Colonic mucosa (tissue), 4 donors: ENCODE results near the gene FHIT. TPM values are rescaled to one million over a fixed set of nuclear protein-coding genes. Genes with fewer than 3 reads are reported as not detected.

ENCODE experiments used
- DNase-seq: peaks from one replicate; pipeline ENCODE4 v3.0.0-alpha.2; 2020
- H3K27ac ChIP-seq: fragments of 200-600 bp; one replicate; pipeline ENCODE4 v1.8.0; 2021
- H3K27me3 ChIP-seq: fragments of 200-600 bp; one replicate; pipeline ENCODE4 v1.8.0; 2021
- H3K36me3 ChIP-seq: fragments of 200-600 bp; one replicate; pipeline ENCODE4 v1.8.0; 2021
- H3K4me1 ChIP-seq: fragments of 200-600 bp; one replicate; pipeline ENCODE4 v1.8.0; 2021; ENCODE audit warnings: mild to moderate bottlenecking
- H3K4me3 ChIP-seq: fragments of 200-600 bp; one replicate; pipeline ENCODE4 v1.8.0; 2021
- H3K9ac ChIP-seq, 2 donors: one replicate each; pipeline ENCODE4 v1.7.0; 2013; ENCODE audit warnings: control low read depth in 2 of 2, low read depth in 2 of 2, low read length in 2 of 2
- H3K9me3 ChIP-seq: fragments of 200-600 bp; one replicate; pipeline ENCODE4 v1.8.0; 2021
- intact Hi-C: fragments of 100-400 bp; cut with DNase I; formaldehyde crosslinking; loops from one replicate; pipeline ENCODE4 v1.14.1; 2022
- total RNA-seq, 2 donors: library from RNA; stranded (reverse); fragmentation: NEBNext Ultra II Directional in 1 of 2; extraction: Animal tissue kit (Norgen Biotek cat#: 25700) in 1 of 2; gene quantifications; one replicate each; pipeline ENCODE4 v1.2.1, GENCODE V29; 2021
- TF ChIP-seq, protein P1 (sequence below): fragments of 200-600 bp; IDR thresholded peaks from one replicate; pipeline ENCODE4 v1.8.0; 2022; ENCODE audit warnings: antibody characterized with exemption, mild to moderate bottlenecking
- donor health status: healthy.
- donor health status: DM: no; HTN: no; CAD: no.
- donor health status: DM: no; HTN: no; CAD: no.

The FHIT gene
- total RNA-seq, 2 donors from 2014 or later = 7.7 to 9.4 TPM

DNA sequence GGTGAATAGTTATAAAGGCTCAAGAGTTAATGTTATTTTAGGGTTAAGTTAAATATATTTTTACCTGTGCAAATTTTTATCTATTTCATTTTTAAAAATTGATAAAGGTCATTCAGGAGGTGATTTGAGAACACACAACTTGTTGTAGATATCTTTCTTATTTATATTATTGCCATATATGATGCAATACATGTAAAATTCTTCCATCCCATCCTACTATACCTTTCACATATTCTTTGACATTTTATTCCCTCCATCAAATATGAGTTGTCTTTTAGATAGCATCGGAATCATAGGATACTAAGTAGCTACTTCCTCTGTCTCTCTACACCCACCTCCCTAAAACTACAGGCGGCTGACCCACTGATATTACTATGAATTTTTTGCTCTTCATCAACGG lies 734.1 kb downstream of the FHIT start:
- no peaks in the 10 kb centered on the region for H3K9me3 ChIP-seq
- no peaks in the 10 kb centered on the region for H3K27me3 ChIP-seq
- TF ChIP-seq, protein P1, sequence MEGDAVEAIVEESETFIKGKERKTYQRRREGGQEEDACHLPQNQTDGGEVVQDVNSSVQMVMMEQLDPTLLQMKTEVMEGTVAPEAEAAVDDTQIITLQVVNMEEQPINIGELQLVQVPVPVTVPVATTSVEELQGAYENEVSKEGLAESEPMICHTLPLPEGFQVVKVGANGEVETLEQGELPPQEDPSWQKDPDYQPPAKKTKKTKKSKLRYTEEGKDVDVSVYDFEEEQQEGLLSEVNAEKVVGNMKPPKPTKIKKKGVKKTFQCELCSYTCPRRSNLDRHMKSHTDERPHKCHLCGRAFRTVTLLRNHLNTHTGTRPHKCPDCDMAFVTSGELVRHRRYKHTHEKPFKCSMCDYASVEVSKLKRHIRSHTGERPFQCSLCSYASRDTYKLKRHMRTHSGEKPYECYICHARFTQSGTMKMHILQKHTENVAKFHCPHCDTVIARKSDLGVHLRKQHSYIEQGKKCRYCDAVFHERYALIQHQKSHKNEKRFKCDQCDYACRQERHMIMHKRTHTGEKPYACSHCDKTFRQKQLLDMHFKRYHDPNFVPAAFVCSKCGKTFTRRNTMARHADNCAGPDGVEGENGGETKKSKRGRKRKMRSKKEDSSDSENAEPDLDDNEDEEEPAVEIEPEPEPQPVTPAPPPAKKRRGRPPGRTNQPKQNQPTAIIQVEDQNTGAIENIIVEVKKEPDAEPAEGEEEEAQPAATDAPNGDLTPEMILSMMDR = no peak
- H3K4me1 ChIP-seq = no peaks in the 10 kb centered on the region
- no peak overlapping the region for H3K27ac ChIP-seq
- DNase-seq = no peak
- H3K4me3 ChIP-seq = no peak overlapping the region
- H3K36me3 ChIP-seq = no peaks in the 10 kb centered on the region
- no peak overlapping the region for H3K9ac ChIP-seq
- intact Hi-C loops = no loop called here

DNA sequence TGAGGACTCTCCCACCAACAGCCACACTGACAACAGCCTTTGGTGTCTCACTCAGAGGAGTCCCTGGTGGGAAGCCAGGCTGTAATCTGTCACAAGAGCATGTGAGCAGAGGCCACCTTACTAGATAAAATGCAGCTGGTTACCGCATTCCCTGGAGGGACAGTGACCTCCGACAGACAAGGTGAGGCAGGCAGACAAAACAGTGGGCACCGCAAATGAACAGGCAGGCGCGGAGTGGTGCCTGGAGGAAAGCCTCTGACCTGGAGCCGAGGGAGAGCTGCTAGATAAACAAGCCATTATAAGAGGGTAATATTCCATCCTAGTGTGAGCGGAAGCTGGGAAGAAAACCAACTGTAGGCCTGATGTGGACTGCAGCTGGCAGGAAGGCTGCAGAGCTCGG lies 736.4 kb downstream of the FHIT start:
- Histone ChIP-seq H3K9me3 (no peaks in the 10 kb centered on the region), H3K27ac (no peak overlapping the region), H3K9ac (no peak overlapping the region), H3K36me3 (no peaks in the 10 kb centered on the region), H3K4me1 (no peaks in the 10 kb centered on the region), H3K27me3 (no peaks in the 10 kb centered on the region), H3K4me3 (no peak overlapping the region)
- intact Hi-C loops = no loop called here
- no peak for DNase-seq
- TF ChIP-seq, protein P1 = no peak

DNA sequence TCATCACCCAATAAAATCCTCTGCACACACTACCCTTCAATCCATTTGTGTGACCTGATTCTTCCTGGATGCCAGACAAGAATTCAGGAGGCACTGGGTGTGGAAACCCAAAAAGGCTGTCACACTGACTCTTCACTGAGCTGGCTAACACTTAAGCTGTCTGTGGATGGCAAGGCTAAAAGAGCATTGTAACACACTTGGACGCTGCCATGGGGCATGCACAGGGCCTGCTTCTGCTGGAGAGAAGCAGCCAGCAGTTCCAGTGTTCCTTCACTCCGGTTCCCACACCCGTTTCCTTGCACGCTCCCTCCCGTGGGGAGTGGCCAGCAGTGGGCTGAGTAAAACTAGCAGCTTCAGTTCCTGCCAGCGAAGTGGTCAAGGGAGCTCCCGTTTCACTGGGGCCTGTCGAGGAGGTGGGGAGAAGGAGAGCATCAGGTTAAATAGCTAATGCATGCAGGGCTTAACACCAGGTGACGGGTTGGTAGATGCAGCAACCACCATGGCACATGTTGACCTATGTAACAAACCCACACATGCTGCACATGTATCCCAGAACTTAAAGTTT lies 737.1 kb downstream of the FHIT start:
- Histone ChIP-seq H3K9ac (no peak overlapping the region), H3K36me3 (no peaks in the 10 kb centered on the region)

DNA sequence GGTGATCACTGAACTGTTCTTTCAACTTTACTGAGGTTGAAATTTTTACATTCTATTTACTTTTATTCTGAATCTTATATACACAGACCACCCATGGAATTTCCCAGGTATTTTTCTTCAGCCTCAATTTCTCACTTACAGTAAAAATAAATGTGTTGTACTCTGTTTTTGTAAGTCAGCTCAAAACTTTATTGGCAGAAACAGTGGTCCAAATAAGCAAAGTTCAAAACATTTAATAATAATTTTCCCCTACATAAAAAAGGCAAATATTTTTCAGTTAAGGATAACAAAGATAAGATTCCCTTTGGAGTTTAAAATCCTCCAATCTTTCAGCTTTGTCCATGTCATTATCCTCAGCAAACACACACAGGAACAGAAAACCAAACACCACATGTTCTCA lies 738.0 kb downstream of the FHIT start:
- no peak overlapping the region for H3K4me3 ChIP-seq
- H3K36me3 ChIP-seq = no peaks in the 10 kb centered on the region
- no peak for DNase-seq
- no peaks in the 10 kb centered on the region for H3K4me1 ChIP-seq
- H3K27ac ChIP-seq = no peak overlapping the region
- H3K9me3 ChIP-seq = no peaks in the 10 kb centered on the region
- no peaks in the 10 kb centered on the region for H3K27me3 ChIP-seq
- intact Hi-C loops = no loop called here
- TF ChIP-seq, protein P1 = no peak
- no peak overlapping the region for H3K9ac ChIP-seq

More for the DNA sequence above, 737.1 kb downstream of the FHIT start:
- Histone ChIP-seq H3K27ac (no peak overlapping the region), H3K4me3 (no peak overlapping the region), H3K4me1 (no peaks in the 10 kb centered on the region), H3K27me3 (no peaks in the 10 kb centered on the region), H3K9me3 (no peaks in the 10 kb centered on the region)
- TF ChIP-seq, protein P1 = no peak
- intact Hi-C loops = no loop called here
- no peak for DNase-seq

DNA sequence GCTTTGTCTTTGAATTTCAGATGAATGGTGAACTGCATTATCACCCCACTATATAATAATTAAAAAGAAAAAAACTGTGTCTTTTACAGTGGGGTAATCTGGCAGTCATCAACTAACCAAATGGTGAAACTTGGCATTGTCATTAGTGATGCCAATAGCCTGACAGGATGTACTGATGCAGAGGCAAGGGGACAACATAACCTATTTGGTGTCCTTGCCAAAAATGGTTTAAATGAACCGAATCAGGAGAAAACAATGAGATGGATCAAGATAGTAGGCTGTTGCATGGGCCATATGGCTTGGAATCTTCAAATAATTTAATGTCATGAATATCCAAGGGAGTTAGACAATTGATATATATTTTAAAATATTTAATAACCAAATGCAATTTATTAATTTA lies 738.7 kb downstream of the FHIT start:
- no peak overlapping the region for H3K9ac ChIP-seq
- intact Hi-C loops = no loop called here
- H3K36me3 ChIP-seq = no peaks in the 10 kb centered on the region
- no peak overlapping the region for H3K27ac ChIP-seq
- H3K4me1 ChIP-seq = no peaks in the 10 kb centered on the region
- DNase-seq = no peak
- no peaks in the 10 kb centered on the region for H3K9me3 ChIP-seq
- TF ChIP-seq, protein P1 = no peak
- H3K27me3 ChIP-seq = no peaks in the 10 kb centered on the region
- H3K4me3 ChIP-seq = no peak overlapping the region
